Effector CD8-positive, alpha-beta T cell (primary cell): ENCODE results near the gene STRIT1.

Experiments
- DNase-seq: peaks from one replicate; lab custom pipeline; 2025; lab: John Stamatoyannopoulos, UW
- total RNA-seq, 4 experiments: gene quantifications; one replicate each; lab custom pipeline; 2026; lab: John Stamatoyannopoulos, UW

Gene STRIT1
- total RNA-seq = 0 reads per million in 4 experiments

GRCh38 chr3:155293516-155293915 is at the start of gene STRIT1:
Gene STRIT1 (minus strand): TSS chr3:155293683.
- DNase-seq = no peak

GRCh38 chr3:155342344-155342743 is 48.9 kb upstream of the STRIT1 start:
- DNase-seq = no peak

DNA sequence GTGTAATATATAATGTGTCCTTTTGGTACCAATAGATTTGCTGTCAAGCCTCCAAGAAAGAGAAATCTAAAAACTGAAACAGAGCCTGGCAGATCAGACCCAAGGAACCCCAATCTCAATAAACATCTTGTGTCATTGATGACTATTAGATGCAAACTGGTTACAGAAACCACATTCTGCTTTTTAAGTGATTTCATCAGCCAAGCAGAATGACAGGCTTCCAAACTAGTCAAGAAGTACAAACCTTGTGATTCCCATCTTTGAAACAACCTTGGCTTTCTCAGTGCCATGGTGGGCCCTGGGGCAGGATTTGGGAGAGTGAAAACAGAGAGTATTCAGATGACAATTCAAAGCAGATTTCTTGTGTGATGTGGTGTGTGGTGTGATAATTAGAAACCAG is 45.6 kb upstream of the STRIT1 start:
- no peak for DNase-seq

DNA sequence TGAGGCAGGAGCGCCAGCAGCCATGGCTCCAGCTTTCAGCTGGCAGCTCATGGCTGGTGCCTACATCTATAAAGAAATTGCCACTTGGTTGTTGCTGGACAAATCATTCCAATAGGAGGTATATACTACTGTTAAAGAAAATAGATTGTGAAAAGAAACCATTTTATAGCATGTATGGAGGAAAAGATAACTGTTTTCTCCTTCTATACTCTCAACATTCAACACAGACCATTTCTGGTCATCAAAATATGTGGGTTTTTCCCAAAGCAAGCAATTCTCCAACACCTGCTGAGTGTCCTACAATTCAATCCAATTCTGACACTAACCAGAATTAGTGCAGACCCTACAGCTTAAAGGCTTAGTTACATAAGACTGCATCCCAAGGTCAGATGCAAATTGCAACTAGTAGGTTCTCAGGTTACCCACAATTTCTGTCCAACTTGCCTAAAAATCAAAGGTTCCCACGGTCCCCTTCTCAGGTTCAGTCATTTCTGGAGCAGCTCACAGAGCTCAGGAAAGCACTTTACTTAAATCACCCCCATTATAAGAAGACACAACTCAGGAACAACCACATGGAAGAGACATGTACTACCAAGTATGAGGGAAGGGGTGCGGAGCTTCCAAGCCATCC is 42.4 kb upstream of the STRIT1 start:
- DNase-seq = no peak

DNA sequence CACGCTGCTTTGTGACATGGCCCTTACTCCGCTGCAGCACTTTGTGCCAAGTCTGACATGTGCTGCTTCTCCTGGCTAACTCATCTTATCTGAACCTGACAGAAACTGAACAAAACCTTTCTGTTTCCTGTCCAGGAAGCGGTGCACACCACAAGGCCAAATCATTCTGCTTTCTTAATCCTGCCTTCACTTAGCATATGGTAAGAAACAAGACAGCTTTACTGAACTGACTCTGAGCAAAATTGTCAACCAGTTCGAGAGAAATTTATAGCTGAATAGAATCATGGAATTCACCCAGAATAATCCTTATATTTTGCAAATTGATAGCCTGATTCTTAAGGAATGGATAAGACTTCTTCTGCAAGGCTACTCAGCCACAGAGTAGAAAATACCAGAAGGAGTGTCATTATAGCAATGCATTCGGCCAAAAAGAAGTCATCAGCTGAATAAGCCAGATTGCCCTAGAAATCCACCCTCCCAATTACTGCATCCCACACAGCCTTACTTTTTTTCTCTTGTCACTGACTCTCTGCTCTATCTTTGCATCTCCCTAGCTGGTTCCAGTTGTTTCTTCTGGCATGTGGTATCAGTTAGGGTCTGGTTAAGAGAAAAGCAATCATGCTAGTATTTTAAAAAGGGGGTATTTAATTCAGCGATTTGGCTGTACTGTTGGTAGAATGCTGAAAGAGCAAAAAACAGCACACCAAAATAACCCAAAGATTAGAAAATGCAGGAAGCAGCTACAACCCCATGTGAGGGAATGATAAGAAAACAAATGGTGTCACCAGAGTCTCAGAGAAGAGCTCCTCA is 41.6 kb upstream of the STRIT1 start:
- no peak for DNase-seq

DNA sequence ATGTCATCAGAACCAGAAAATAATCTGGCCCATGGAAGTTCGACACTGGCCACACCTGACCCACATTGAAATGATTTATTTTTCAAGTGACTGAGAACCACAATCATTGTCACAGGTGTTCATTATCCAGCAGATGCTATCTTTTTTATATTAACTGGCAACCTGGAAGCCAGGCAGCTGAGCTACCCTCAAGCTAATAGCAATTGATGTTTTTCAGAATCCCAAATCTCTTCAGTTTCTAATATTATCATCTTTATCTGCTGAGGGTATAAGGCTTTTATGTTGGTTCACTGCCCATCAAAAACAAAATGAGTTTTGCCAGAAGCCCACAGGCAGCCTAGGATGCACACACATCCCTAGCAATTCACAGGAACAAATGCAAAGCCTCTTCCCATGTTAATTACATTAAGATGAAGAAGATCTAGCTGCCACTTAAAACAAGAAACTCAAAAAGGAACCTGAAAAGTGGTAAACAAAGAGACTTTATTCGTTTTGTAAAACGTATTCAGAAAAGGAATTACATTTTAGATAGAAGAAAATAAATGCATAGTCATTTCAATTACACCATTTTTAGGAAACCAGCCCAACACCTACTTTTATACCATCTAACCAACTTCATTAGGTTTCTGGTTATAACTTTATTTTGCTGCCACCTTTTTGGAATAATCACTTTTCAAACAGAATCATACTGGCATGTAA is 40.9 kb upstream of the STRIT1 start:
- no peak for DNase-seq

GRCh38 chr3:155332716-155333115 is 39.2 kb upstream of the STRIT1 start:
- no peak for DNase-seq

DNA sequence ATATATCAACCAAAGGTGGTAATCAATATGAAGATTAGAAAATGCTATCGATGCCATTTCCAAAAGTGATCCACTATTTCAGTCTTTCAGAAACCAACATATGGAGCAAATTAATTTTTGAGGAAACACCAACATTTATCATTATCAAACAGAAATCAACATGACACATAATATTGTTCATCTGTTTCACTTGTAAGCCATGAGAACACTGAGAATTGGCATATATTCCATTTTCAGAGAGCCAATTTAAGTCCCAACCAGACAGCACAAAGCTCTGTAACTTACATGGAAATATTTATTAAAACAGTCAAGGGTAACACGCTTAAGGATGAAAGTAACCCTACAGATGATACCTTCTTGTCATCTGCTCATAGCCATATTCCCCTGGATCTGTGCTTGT is 37.6 kb upstream of the STRIT1 start:
- no peak for DNase-seq

DNA sequence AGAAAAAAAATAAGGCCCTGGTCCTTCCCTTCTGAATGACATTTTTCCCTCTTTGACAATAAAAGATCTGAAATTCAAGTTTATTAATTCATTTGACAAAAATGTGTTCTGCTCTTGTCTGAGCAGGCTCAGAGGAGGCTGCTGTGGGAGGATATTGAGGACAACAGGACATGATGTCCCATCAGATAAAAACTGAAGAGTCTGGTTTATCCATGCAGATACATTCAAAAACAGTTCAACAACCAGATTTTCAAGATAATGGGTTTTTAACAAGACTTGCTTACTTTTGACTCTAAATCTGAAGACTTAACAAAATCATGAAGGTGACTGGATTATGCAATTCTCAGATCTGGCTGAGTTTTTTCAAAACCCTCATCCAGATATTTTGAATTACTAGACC is 36.9 kb upstream of the STRIT1 start:
- no peak for DNase-seq

DNA sequence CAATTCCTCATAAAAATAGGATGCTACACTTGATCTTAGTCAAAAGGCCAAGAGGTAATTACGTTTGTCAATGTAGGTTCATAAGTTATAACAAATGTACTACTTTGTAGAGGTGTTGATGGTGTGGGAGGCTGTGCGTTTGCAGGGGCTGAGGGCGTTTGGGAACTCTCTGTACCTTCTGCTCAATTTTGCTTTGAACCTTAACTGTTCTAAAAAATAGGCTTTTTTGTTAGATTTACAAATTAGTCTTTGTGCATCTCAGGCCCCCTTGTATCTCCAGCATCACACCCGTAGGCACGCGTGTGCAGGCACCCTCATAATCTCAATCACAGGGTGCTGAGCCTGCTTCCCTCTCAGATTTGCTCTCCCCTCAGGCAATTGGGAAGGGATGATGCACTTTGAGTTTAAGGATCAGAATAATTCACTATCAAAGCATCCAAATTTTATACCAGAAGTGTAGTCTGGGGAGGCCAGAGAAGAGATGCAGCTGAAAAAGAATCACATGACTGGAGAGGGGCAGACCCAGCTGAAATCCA is 36.1 kb upstream of the STRIT1 start:
- no peak for DNase-seq

GRCh38 chr3:155327871-155328270 is 34.4 kb upstream of the STRIT1 start:
- no peak for DNase-seq

DNA sequence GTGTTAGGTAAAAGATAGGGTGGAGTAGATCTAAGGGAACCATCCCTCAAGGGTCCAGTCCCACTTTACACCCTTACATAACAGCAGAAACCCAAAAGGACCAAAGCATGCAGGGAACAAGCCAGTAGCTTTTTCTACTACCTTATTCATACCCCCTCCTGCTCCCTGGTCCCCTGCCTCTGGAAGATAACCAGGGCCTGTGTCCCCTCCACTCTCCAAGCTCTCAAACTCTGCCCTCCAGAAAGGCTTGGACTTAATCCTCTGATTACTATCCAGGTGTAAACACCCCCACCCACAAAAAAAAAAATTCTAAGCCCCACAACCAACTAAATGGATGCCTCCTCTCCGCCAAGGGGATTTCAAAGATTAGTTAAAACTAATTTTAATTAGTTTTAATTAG is 33.9 kb upstream of the STRIT1 start:
- DNase-seq = no peak

- no peak for DNase-seq
Measured at GRCh38 chr3:155326901-155327300, 33.4 kb upstream of the STRIT1 start.

DNA sequence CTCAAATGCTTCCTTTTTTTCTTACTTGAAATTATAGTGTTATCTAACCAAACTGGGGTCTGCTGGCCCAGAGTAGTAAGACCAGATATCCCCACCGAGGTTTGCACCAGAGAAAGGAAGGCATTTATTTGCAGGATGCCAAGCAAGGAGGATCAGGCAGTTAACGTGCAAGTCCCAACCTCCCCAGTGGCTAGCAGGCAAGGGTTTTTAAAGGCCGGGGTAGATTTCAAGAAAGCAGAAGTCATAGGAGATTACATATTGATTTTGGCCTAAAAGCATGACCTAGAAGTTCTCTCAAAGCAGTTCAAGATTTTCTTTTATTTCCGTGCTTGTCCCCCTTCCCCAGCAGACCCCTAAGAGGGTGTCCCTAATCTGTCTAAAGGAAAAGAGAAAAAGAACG is 32.8 kb upstream of the STRIT1 start:
- DNase-seq = no peak

DNA sequence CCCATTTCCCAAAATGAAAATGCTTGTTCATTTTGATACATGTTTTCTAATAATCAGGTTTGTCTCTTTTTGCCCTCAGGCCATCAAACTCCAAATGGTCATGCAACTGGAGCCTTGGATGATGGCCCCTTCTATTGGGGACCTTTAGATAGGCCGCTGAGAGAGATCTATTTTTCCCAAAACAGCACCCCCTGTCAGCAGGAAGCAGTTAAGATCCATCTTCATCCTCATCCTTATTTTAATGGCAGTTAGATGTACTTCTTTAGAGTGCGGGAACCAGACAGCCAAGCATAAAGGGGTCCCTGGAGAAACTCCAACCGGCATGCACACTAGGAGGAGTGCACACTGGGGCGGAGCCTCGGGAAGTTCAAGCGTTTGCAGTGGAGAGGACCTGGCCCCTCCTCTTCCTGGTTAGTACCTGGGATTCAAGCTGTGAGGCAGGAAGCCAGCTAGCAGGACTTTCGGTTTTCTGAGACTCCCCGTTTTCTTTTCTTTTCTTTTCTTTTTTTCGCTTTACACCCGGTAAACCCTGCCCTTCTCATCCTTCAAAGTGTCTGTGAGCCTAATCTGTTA is 31.9 kb upstream of the STRIT1 start:
- DNase-seq = no peak

GRCh38 chr3:155323063-155323666 is 29.7 kb upstream of the STRIT1 start:
- DNase-seq = no peak

DNA sequence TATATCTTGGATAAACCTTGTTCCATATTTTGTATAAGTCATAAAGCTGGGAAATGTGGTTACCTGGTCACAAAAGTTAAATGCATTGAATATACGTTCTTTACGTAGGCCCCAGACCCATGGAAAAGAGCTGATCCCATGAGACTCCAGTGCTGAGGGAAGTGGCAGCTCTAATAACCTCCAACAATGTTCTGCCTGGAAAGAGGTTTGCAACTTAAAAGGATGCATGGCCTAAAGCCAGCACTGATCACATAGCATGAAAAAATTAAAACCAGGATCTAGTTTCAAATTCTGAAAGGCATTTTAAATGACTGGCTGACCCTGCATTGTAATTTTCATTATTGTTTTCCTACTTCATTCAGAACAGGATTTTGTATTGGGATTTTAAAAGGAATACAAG is 27.9 kb upstream of the STRIT1 start:
- no peak for DNase-seq

DNA sequence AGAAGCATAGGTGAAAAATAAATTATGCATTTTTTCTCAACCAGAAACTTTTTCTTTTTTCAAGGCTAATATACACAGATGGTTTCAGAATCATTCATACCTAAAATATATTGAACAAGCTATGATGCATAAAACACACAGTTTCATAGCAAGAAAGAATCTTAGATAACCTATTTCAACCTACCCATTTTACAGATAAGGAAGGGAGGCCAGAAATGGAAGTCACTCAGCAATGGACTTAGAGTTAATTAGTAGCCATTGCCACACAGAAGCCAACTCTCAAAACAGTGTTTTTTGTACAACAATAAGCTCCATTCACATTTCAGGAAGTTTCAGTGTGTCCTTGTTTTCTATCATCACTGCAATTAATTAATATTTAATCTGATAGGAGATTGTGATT is 27.5 kb upstream of the STRIT1 start:
- no peak for DNase-seq

DNA sequence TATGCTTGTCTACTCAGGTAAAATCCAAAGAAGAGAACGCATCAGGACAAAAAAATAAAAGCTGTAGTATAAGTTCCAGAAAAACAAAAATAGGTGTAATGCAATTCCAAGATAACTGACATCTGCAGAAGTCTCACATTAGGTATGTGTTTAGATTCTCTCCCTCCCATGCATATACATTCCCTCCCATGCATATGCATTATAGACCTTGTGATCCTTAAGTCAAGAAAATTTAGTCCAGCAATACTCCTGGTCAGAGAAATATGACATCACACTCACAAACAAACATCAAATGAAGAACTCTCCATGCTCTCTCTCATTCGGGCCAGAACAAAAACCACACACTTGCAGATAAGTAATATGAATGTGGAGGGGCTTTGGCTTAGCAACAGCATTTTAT is 25.3 kb upstream of the STRIT1 start:
- DNase-seq = no peak

DNA sequence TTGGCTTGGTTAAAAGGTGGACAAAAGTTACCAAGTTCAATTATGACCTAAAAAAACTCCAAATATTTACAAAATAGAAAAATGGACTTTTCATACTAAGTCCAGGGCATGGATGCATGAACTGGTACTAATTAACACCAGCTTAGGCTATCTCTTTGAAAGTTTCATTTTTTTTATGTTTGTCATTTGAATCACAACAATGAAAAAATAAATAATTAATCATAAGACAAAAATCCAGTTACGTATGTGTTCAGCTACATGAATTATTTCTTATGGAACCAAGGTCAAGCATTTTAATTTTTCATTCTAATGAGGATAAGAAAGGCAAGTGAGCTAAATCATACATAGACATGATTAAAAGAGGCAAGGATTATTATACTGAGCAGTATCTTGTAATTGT is 23.7 kb upstream of the STRIT1 start:
- no peak for DNase-seq

- DNase-seq = no peak
Measured at GRCh38 chr3:155316426-155316825, 22.9 kb upstream of the STRIT1 start.

DNA sequence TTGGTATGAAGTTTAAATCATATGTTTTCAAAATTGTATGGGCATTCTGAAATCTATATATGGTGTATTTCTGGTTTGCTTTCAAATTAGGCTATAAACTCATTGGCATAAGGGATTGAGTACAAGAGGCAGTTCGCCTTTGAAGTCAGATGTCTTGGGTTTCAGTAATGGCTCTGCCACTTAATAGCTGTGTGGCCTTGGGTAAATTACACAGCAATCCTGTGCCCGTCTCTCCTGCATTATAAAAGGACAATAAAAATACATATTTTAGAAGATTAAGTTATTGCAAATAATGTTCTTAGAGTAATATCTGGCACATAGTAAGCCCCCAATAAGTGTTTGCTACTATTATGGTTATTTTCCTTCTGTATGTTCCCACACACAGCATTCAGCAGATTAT is 20.4 kb upstream of the STRIT1 start:
- no peak for DNase-seq
